ENCODE data around the gene MAN1C1. TPM values are rescaled to one million over a fixed set of nuclear protein-coding genes. Genes with fewer than 3 reads are reported as not detected.

The MAN1C1 gene
- total and polyA plus RNA-seq, 10 of the 15 experiments (the other 5 are each of a cell fraction or from before 2014, with no cell fraction given) = 0.12 to 0.56 (median 0.22) TPM; not detected in 3

GRCh38 chr1:25799935-25800702 lies 183.5 kb downstream of the MAN1C1 start, which contains the start of gene SELENON:
TSS of gene SELENON (plus strand) at chr1:25800193. CDS start at chr1:25800231, 38 bp downstream.
- DNase-seq (ENCODE audit: low read depth, low spot score) = no peak
- in situ Hi-C loops (cut with MboI) (loop anchor here (5.0 to 25.0 kb wide), 2 partner anchors 188 to 388 kb away; partner anchors contain the start of gene RHCE), intact Hi-C loops (cut with micrococcal nuclease; ENCODE audit: unreplicated experiment) (loop anchor here (5.0 to 10.0 kb wide), 3 partner anchors 123 to 555 kb away; partner anchors contain the start of gene RSRP1)
- 4% methylated on average over 10 of the region's 91 CpGs for WGBS (ENCODE audit: insufficient coverage, insufficient replicate concordance, low lambda C conversion rate, missing lambda C conversion rate)
- Histone ChIP-seq H3K4me3 (no peak within 1 kb of the TSS), H3K9me3 (replicated peaks; ENCODE audit: control insufficient read depth, insufficient read depth, low read length) (no peaks in the 10 kb centered on the region; the same call in 2 of the 3 replicates), H3K36me3 (ENCODE audit: control insufficient read depth in 2 of 2, insufficient read depth in 2 of 2, low read length in 1 of 2) (no peaks in the 10 kb centered on the region), H4K20me1 (ENCODE audit: control insufficient read depth, insufficient read depth) (no peaks in the 10 kb centered on the region), H3K9ac (ENCODE audit: control insufficient read depth, insufficient read depth, low read length) (no peak within 1 kb of the TSS; the same call in 1 of the 2 replicates), H2AFZ (ENCODE audit: control insufficient read depth, low read depth, low read length) (peak within 1 kb of the TSS; percentile 67), H3K4me2 (ENCODE audit: control insufficient read depth, insufficient read depth) (peak within 1 kb of the TSS; percentile 76), H3K4me1 (ENCODE audit: control insufficient read depth, insufficient read depth, low read length) (peaks cover 31% of the 10 kb centered on the region), H3K79me2 (ENCODE audit: control insufficient read depth, insufficient read depth, low read length) (no peaks in the 10 kb centered on the region), H3K27me3 (replicated peaks in 1 of 2; ENCODE audit: control insufficient read depth in 2 of 2, insufficient read depth in 2 of 2, low read length in 1 of 2) (no peaks in the 10 kb centered on the region), H3K27ac (ENCODE audit: control insufficient read depth, insufficient read depth) (no peak within 1 kb of the TSS)
- ChIA-PET CTCF (interaction anchor here (0.9 to 8.4 kb wide), 7 partner anchors 11 to 296 kb away, joined by 3 to 63 read pairs (median 5); no protein-coding TSS in a partner anchor), SMC1A (ENCODE audit: uncharacterized antibody, unreplicated experiment) (interaction anchor here (1.2 kb wide), 1 partner anchor 41 kb away, joined by 3 read pairs; no protein-coding TSS in a partner anchor), RAD21 (ENCODE audit: unreplicated experiment) (interaction anchor here (0.8 to 2.1 kb wide), 4 partner anchors 10 to 281 kb away, joined by 3 to 6 read pairs (median 4); no protein-coding TSS in a partner anchor), POLR2A (no interaction called here)
- ATAC-seq = peak; percentile 6
- BruUV-seq (replicated peaks) = no TSS peak
- TF ChIP-seq IKZF1 (conservative IDR thresholded peaks at IDR 0.05) = peak; percentile 38; the same call in 1 of the 2 replicates
- peak; percentile 95 for TF ChIP-seq ZSCAN29 (IDR thresholded peaks at IDR 0.05)
- no peak for TF ChIP-seq NR2C1 (IDR thresholded peaks at IDR 0.05)
- no peak for TF ChIP-seq CREB1 (IDR thresholded peaks at IDR 0.05; ENCODE audit: low read depth)
- no peak for FAIRE-seq

Measured in GM12878 (cell line).